H1 (cell line): Measurements from ENCODE around the gene NOC2L. TPM values are rescaled to one million over a fixed set of nuclear protein-coding genes. Genes with fewer than 3 reads are reported as not detected.

Experiments used
- ATF3 ChIP-seq: IDR thresholded peaks from 2 replicates; pipeline ENCODE4 v1.6.1; 2011; ENCODE audit warnings: low read depth, mild to moderate bottlenecking, low read length; ENCODE audit not compliant: insufficient read depth
- BRCA1 ChIP-seq: IDR thresholded peaks from 2 replicates; pipeline ENCODE4 v1.6.1; 2012; ENCODE audit warnings: low read depth, low read length, improper control_type of control experiment
- CREB1 ChIP-seq: IDR thresholded peaks from 2 replicates; pipeline ENCODE4 v1.6.1; 2012; ENCODE audit warnings: inconsistent platforms
- GABPA ChIP-seq: IDR thresholded peaks from 2 replicates; pipeline ENCODE4 v1.6.1; 2011; ENCODE audit warnings: mild to moderate bottlenecking, low read length, moderate library complexity, borderline replicate concordance; ENCODE audit not compliant: insufficient read depth
- MAX ChIP-seq: IDR thresholded peaks from 2 replicates; pipeline ENCODE4 v1.6.1; 2012; ENCODE audit warnings: inconsistent platforms
- RAD21 ChIP-seq, 2 experiments: IDR thresholded peaks in 1 of 2; conservative IDR thresholded peaks in 1 of 2; 2 replicates each; pipeline ENCODE4 v1.6.1; 2011; ENCODE audit warnings: low read depth in 2 of 2, low read length in 2 of 2, improper control_type of control experiment in 1 of 2, inconsistent platforms in 1 of 2, mild to moderate bottlenecking in 1 of 2, moderate library complexity in 1 of 2
- SIN3A ChIP-seq, 2 experiments: IDR thresholded peaks in 1 of 2; conservative IDR thresholded peaks in 1 of 2; 2 replicates each; pipeline ENCODE4 v1.6.1; 2011 to 2012; ENCODE audit warnings: low read length in 2 of 2, improper control_type of control experiment in 1 of 2, low read depth in 1 of 2, mild to moderate bottlenecking in 1 of 2
- SRF ChIP-seq: IDR thresholded peaks from 2 replicates; pipeline ENCODE4 v1.6.1; 2011; ENCODE audit warnings: mild to moderate bottlenecking, low read depth, low read length, moderate library complexity
- YY1 ChIP-seq: IDR thresholded peaks from 2 replicates; pipeline ENCODE4 v1.6.1; 2011; ENCODE audit warnings: low read depth, mild to moderate bottlenecking, low read length
- polyA plus RNA-seq, 7 experiments: library from polyadenylated mRNA; depleted of rRNA in 3 of 7; stranded (reverse) in 5 of 7; unstranded in 2 of 7; fragments of >200 nt in 5 of 7; fragments of 200-250 nt in 2 of 7; gene quantifications; 1 replicate in 5 of 7; 2 replicates in 1 of 7; 4 replicates in 1 of 7; pipeline versions ENCODE4 v1.2.1 to v1.2.3, GENCODE V29; 2011 to 2013; ENCODE audit warnings: missing spikeins in 2 of 7, mixed read lengths in 2 of 7
- total RNA-seq: library from RNA; stranded (reverse); fragmentation: NEBNext Ultra II Directional; extraction: Animal tissue kit (Norgen Biotek cat#: 25700); gene quantifications from 2 replicates; pipeline ENCODE4 v1.2.1, GENCODE V29; 2021

The NOC2L gene
- total and polyA plus RNA-seq, 2 of the 8 experiments (the other 6 are each of a cell fraction or from before 2014, with no cell fraction given), result 74.7 to 130 TPM

- TF ChIP-seq RAD21 (IDR thresholded peaks at IDR 0.05 in 1 of 2, conservative IDR thresholded peaks at IDR 0.05 in 1 of 2; ENCODE audit: low read depth in 2 of 2, low read length in 2 of 2) (peak; percentile 60 to 72), CREB1 (peak; percentile 62), ATF3 (no peak), YY1 (peak; percentile 24; the same call in 1 of the 2 replicates), MAX (peak; percentile 60; the same call in 1 of the 2 replicates), BRCA1 (no peak), SRF (no peak), GABPA (0 out of 2 replicates have a peak, but pooled peaks have one; percentile 70), SIN3A (conservative IDR thresholded peaks at IDR 0.05 in 1 of 2, IDR thresholded peaks at IDR 0.05 in 1 of 2; ENCODE audit: low read depth in 1 of 2, low read length in 2 of 2) (0 out of 4 replicates have a peak, but pooled peaks of 1 of the 2 experiments have one; percentile 63)
These were observed 17.0 kb upstream of the NOC2L start (continued) for GRCh38 chr1:975896-976683.
